GM18858 (cell line): ENCODE data around the gene SPATA45.

Source experiments
- ATAC-seq: cut with Tn5 transposase; IDR thresholded peaks from one replicate; pipeline ENCODE4 v1.9.1; 2021; ENCODE audit not compliant: unreplicated experiment

SPATA45 gene

DNA sequence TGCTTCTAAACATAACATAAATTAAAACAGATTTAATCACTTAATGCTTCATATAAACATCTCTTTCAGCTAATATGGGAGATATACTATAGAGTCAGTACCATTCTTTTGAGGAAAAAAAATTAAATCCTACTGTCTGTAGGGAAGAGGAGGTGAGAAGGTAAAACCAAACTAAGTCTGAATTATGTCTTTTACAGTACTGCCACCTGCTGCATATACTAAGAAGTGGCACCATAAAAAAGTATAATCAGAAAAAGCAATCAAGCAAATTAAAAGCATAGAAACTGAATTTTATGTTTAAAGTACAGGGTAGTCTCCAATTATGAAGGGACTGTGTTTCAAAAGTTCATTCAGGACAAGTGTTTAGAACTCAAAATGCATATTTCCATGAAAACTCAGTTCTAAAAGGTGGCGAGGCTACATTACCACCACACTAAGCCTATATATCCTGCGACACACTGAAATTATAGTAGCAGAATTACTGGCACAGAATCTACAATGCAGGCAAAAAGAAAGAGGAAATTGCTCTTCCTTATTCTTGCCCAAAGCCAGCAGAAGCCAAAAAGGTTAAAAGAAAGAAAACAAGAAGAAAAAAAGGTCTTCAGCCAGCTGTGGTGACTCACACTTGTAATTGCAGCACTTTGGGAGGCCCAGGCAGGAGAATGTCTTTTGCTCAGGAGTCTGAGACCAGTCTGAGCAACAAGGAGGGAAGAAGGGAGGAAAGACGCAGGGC, 64.9 kb downstream of the SPATA45 start:
- no peak for ATAC-seq

- no peak for ATAC-seq
Observed at GRCh38 chr1:212781225-212781624, 66.2 kb downstream of the SPATA45 start.

GRCh38 chr1:212780759-212781158, 66.7 kb downstream of the SPATA45 start:
- no peak for ATAC-seq
